DOHH2 (cell line): ENCODE results near the gene TTLL10.

ENCODE experiments used
- H3F3A ChIP-seq: fragments of 200-600 bp; sonication (generic), shearing (Covaris generic); 2 replicates; pipeline ENCODE4 v1.6.0; 2016; ENCODE audit warnings: antibody characterized with exemption, mild to moderate bottlenecking; ENCODE audit not compliant: control insufficient read depth, insufficient read depth
- H3K27ac ChIP-seq: fragments of 200-600 bp; sonication (generic); 2 replicates; pipeline ENCODE4 v1.5.1; 2014; ENCODE audit warnings: low read depth, mild to moderate bottlenecking, low read length, moderate library complexity
- H3K27me3 ChIP-seq: fragments of 200-600 bp; sonication (generic); 2 replicates; pipeline ENCODE4 v1.6.1; 2014; ENCODE audit warnings: mild to moderate bottlenecking, low read length, mixed read lengths; ENCODE audit not compliant: control insufficient read depth
- H3K36me3 ChIP-seq: fragments of 200-600 bp; sonication (generic); 2 replicates; pipeline ENCODE4 v1.6.1; 2014; ENCODE audit warnings: mild to moderate bottlenecking, low read length, moderate library complexity, mixed read lengths; ENCODE audit not compliant: control insufficient read depth
- H3K4me1 ChIP-seq: fragments of 200-600 bp; sonication (generic); 2 replicates; pipeline ENCODE4 v1.6.1; 2014; ENCODE audit warnings: mild to moderate bottlenecking, low read length, mixed read lengths; ENCODE audit not compliant: control insufficient read depth
- H3K4me2 ChIP-seq: fragments of 200-600 bp; sonication (generic); 2 replicates; pipeline ENCODE4 v1.6.0; 2014; ENCODE audit warnings: mild to moderate bottlenecking, low read length, moderate library complexity
- H3K4me3 ChIP-seq: fragments of 200-600 bp; sonication (generic); 2 replicates; pipeline ENCODE4 v1.5.1; 2014; ENCODE audit warnings: mild to moderate bottlenecking, low read length, mixed read lengths
- H3K79me2 ChIP-seq: fragments of 200-600 bp; sonication (generic); 2 replicates; pipeline ENCODE4 v1.6.1; 2014; ENCODE audit warnings: mild to moderate bottlenecking, low read length, mixed read lengths; ENCODE audit not compliant: control insufficient read depth
- H3K9me2 ChIP-seq: fragments of 200-600 bp; sonication (generic); replicated peaks from 2 replicates; pipeline ENCODE4 v1.6.1; 2014; ENCODE audit warnings: mild to moderate bottlenecking, low read length, mixed read lengths; ENCODE audit not compliant: control insufficient read depth
- H3K9me3 ChIP-seq: fragments of 200-600 bp; sonication (generic); 2 replicates; pipeline ENCODE4 v1.6.1; 2014; ENCODE audit warnings: antibody characterized with exemption, low read length, mixed read lengths; ENCODE audit not compliant: control insufficient read depth, insufficient read depth
- H4K20me1 ChIP-seq: fragments of 200-600 bp; sonication (generic); 2 replicates; pipeline ENCODE4 v1.6.0; 2014; ENCODE audit warnings: low read depth, mild to moderate bottlenecking, antibody characterized with exemption, low read length, moderate library complexity; ENCODE audit not compliant: control insufficient read depth, insufficient read depth
- CTCF ChIP-seq: fragments of 200-600 bp; sonication (generic); IDR thresholded peaks from one replicate; pipeline ENCODE4 v1.5.1; 2014; ENCODE audit warnings: antibody characterized with exemption, mild to moderate bottlenecking, low read depth, low read length; ENCODE audit not compliant: poor library complexity, severe bottlenecking
- EZH2phosphoT487 ChIP-seq: fragments of 200-600 bp; sonication (generic); IDR thresholded peaks from 2 replicates; pipeline ENCODE4 v1.6.1; 2017; ENCODE audit warnings: borderline replicate concordance, mild to moderate bottlenecking, antibody characterized with exemption, low read length, moderate library complexity, mixed read lengths

TTLL10 gene

GRCh38 chr1:1181938-1182410 is 8.3 kb downstream of the TTLL10 start:
- H3K9me3 ChIP-seq, result no peaks in the 10 kb centered on the region
- H3K9me2 ChIP-seq, result no peaks in the 10 kb centered on the region
- no peak overlapping the region for H3K4me3 ChIP-seq
- H3K36me3 ChIP-seq, result no peaks in the 10 kb centered on the region
- H4K20me1 ChIP-seq, result no peaks in the 10 kb centered on the region
- H3K27me3 ChIP-seq, result peaks cover 10% of the 10 kb centered on the region; the same call in 1 of the 2 replicates
- TF ChIP-seq EZH2phosphoT487 (no peak), CTCF (no peak)
- H3F3A ChIP-seq, result no peaks in the 10 kb centered on the region
- no peaks in the 10 kb centered on the region for H3K79me2 ChIP-seq
- H3K27ac ChIP-seq, result no peak overlapping the region
- H3K4me1 ChIP-seq, result peaks cover 4% of the 10 kb centered on the region; the same call in 1 of the 2 replicates
- H3K4me2 ChIP-seq, result no peak overlapping the region

- H3K4me2 ChIP-seq, result no peak overlapping the region
- peaks cover 4% of the 10 kb centered on the region; the same call in 1 of the 2 replicates for H3K4me1 ChIP-seq
- H4K20me1 ChIP-seq, result no peaks in the 10 kb centered on the region
- TF ChIP-seq CTCF, result no peak
- TF ChIP-seq EZH2phosphoT487, result no peak
- H3F3A ChIP-seq, result no peaks in the 10 kb centered on the region
- H3K9me3 ChIP-seq, result no peaks in the 10 kb centered on the region
- peaks cover 7% of the 10 kb centered on the region; the same call in 1 of the 2 replicates for H3K27me3 ChIP-seq
- H3K79me2 ChIP-seq, result no peaks in the 10 kb centered on the region
- no peak overlapping the region for H3K4me3 ChIP-seq
- no peaks in the 10 kb centered on the region for H3K9me2 ChIP-seq
- no peak overlapping the region for H3K27ac ChIP-seq
- H3K36me3 ChIP-seq, result no peaks in the 10 kb centered on the region
Measured at GRCh38 chr1:1182491-1183220, 9.0 kb downstream of the TTLL10 start.

- H3K4me1 ChIP-seq, result peaks cover 4% of the 10 kb centered on the region; the same call in 1 of the 2 replicates
- no peaks in the 10 kb centered on the region for H3K9me3 ChIP-seq
- no peaks in the 10 kb centered on the region for H3K9me2 ChIP-seq
- H3K4me3 ChIP-seq, result no peak overlapping the region
- no peaks in the 10 kb centered on the region for H3K79me2 ChIP-seq
- H3K36me3 ChIP-seq, result no peaks in the 10 kb centered on the region
- H3K4me2 ChIP-seq, result no peak overlapping the region
- H4K20me1 ChIP-seq, result no peaks in the 10 kb centered on the region
- H3K27me3 ChIP-seq, result peaks cover 8% of the 10 kb centered on the region
- no peak overlapping the region for H3K27ac ChIP-seq
- TF ChIP-seq CTCF, result no peak
- no peaks in the 10 kb centered on the region for H3F3A ChIP-seq
Measured at GRCh38 chr1:1183221-1183747, 9.6 kb downstream of the TTLL10 start.
